ENCODE results near the gene MYO1B. TPM values are rescaled to one million over a fixed set of nuclear protein-coding genes. Genes with fewer than 3 reads are reported as not detected.
A peak's percentile ranks its signal among the peaks of the same experiment; 100 is the strongest.

Gene MYO1B
- total and polyA plus RNA-seq, 2 experiments from 2014 or later = 26.4 to 70.6 TPM

GRCh38 chr2:191436368-191437055 lies 191.3 kb downstream of the MYO1B start:
- Histone ChIP-seq H3K36me3 (ENCODE audit: insufficient read depth) (no peaks in the 10 kb centered on the region), H3F3A (replicated peaks; ENCODE audit: low read depth) (no peaks in the 10 kb centered on the region), H3K79me2 (replicated peaks; ENCODE audit: insufficient read depth) (no peaks in the 10 kb centered on the region), H3K9me2 (ENCODE audit: insufficient read depth) (peaks cover 10% of the 10 kb centered on the region; the same call in 1 of the 2 replicates), H2AFZ (0 out of 2 replicates have a peak overlapping the region, but pooled peaks have one; percentile 59), H3K4me1 (ENCODE audit: insufficient read depth) (no peaks in the 10 kb centered on the region), H3K4me2 (no peak overlapping the region), H3K4me3 (no peak overlapping the region), H3K27ac (ENCODE audit: low read depth) (no peak overlapping the region), H3K27me3 (ENCODE audit: insufficient read depth) (no peaks in the 10 kb centered on the region), H4K20me1 (replicated peaks; ENCODE audit: insufficient read depth) (no peaks in the 10 kb centered on the region)
- no peak overlapping the region for H3K4me3 Mint-ChIP-seq
- ATAC-seq (no peak), DNase-seq (ENCODE audit: low spot score) (no peak)
- no peaks in the 10 kb centered on the region for H3K36me3 Mint-ChIP-seq (ENCODE audit: low read depth)
- no peak overlapping the region for H3K27ac Mint-ChIP-seq
- TF ChIP-seq STAT1 (IDR thresholded peaks at IDR 0.05; ENCODE audit: unreplicated experiment) = no peak
- TF ChIP-seq, protein P1, sequence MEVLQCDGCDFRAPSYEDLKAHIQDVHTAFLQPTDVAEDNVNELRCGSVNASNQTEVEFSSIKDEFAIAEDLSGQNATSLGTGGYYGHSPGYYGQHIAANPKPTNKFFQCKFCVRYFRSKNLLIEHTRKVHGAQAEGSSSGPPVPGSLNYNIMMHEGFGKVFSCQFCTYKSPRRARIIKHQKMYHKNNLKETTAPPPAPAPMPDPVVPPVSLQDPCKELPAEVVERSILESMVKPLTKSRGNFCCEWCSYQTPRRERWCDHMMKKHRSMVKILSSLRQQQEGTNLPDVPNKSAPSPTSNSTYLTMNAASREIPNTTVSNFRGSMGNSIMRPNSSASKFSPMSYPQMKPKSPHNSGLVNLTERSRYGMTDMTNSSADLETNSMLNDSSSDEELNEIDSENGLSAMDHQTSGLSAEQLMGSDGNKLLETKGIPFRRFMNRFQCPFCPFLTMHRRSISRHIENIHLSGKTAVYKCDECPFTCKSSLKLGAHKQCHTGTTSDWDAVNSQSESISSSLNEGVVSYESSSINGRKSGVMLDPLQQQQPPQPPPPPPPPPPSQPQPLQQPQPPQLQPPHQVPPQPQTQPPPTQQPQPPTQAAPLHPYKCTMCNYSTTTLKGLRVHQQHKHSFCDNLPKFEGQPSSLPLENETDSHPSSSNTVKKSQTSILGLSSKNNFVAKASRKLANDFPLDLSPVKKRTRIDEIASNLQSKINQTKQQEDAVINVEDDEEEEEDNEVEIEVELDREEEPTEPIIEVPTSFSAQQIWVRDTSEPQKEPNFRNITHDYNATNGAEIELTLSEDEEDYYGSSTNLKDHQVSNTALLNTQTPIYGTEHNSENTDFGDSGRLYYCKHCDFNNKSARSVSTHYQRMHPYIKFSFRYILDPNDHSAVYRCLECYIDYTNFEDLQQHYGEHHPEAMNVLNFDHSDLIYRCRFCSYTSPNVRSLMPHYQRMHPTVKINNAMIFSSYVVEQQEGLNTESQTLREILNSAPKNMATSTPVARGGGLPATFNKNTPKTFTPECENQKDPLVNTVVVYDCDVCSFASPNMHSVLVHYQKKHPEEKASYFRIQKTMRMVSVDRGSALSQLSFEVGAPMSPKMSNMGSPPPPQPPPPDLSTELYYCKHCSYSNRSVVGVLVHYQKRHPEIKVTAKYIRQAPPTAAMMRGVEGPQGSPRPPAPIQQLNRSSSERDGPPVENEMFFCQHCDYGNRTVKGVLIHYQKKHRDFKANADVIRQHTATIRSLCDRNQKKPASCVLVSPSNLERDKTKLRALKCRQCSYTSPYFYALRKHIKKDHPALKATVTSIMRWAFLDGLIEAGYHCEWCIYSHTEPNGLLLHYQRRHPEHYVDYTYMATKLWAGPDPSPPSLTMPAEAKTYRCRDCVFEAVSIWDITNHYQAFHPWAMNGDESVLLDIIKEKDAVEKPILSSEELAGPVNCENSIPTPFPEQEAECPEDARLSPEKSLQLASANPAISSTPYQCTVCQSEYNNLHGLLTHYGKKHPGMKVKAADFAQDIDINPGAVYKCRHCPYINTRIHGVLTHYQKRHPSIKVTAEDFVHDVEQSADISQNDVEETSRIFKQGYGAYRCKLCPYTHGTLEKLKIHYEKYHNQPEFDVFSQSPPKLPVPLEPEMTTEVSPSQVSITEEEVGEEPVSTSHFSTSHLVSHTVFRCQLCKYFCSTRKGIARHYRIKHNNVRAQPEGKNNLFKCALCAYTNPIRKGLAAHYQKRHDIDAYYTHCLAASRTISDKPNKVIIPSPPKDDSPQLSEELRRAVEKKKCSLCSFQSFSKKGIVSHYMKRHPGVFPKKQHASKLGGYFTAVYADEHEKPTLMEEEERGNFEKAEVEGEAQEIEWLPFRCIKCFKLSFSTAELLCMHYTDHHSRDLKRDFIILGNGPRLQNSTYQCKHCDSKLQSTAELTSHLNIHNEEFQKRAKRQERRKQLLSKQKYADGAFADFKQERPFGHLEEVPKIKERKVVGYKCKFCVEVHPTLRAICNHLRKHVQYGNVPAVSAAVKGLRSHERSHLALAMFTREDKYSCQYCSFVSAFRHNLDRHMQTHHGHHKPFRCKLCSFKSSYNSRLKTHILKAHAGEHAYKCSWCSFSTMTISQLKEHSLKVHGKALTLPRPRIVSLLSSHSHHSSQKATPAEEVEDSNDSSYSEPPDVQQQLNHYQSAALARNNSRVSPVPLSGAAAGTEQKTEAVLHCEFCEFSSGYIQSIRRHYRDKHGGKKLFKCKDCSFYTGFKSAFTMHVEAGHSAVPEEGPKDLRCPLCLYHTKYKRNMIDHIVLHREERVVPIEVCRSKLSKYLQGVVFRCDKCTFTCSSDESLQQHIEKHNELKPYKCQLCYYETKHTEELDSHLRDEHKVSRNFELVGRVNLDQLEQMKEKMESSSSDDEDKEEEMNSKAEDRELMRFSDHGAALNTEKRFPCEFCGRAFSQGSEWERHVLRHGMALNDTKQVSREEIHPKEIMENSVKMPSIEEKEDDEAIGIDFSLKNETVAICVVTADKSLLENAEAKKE (CRISPR knock-in tag; IDR thresholded peaks at IDR 0.05) = no peak
- TF ChIP-seq JUNB (IDR thresholded peaks at IDR 0.05; ENCODE audit: unreplicated experiment) = no peak
- TF ChIP-seq, protein P2, sequence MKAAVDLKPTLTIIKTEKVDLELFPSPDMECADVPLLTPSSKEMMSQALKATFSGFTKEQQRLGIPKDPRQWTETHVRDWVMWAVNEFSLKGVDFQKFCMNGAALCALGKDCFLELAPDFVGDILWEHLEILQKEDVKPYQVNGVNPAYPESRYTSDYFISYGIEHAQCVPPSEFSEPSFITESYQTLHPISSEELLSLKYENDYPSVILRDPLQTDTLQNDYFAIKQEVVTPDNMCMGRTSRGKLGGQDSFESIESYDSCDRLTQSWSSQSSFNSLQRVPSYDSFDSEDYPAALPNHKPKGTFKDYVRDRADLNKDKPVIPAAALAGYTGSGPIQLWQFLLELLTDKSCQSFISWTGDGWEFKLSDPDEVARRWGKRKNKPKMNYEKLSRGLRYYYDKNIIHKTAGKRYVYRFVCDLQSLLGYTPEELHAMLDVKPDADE (IDR thresholded peaks at IDR 0.05) = no peak
- no peak for TF ChIP-seq NANOG (IDR thresholded peaks at IDR 0.05; ENCODE audit: borderline replicate concordance)
- TF ChIP-seq EZH2 (IDR thresholded peaks at IDR 0.05; ENCODE audit: low read depth, unreplicated experiment) = no peak
- no peak for TF ChIP-seq POLR2AphosphoS5 (IDR thresholded peaks at IDR 0.05; ENCODE audit: low read depth)
- TF ChIP-seq REST (IDR thresholded peaks at IDR 0.05; ENCODE audit: unreplicated experiment) = no peak
- H3K9me3 Mint-ChIP-seq = peaks cover 3% of the 10 kb centered on the region; the same call in 1 of the 3 replicates
- no peaks in the 10 kb centered on the region for H3K4me1 Mint-ChIP-seq
- no peaks in the 10 kb centered on the region for H3K27me3 Mint-ChIP-seq (ENCODE audit: insufficient read depth, low read depth, poor library complexity)
